Posterior vena cava (tissue), 2 donors: ENCODE results near the gene RFC2. TPM values are rescaled to one million over a fixed set of nuclear protein-coding genes. Genes with fewer than 3 reads are reported as not detected.

Source experiments
- DNase-seq: peaks from one replicate; pipeline ENCODE4 v3.0.0-alpha.2; 2020; ENCODE audit warnings: low spot score
- intact Hi-C, 2 donors: fragments of 100-400 bp; cut with DNase I; formaldehyde crosslinking; loops; one replicate each; pipeline versions ENCODE4 v1.14.1 to v1.14.2; 2022 to 2023
- long read RNA-seq, 2 donors: library from polyadenylated mRNA; unstranded; transcript quantifications; one replicate each; pipeline ENCODE4 v2.0.0, GENCODE V29; 2020 to 2021
- total RNA-seq, 2 donors: library from RNA; stranded (reverse); fragmentation: NEBNext Ultra II Directional; extraction: Animal tissue kit (Norgen Biotek cat#: 25700); gene quantifications; one replicate each; pipeline ENCODE4 v1.2.1, GENCODE V29; 2021
- donor health status: DM: yes; HTN: yes; CAD: no.
- donor health status: DM: yes; HTN: yes; CAD: no.

The RFC2 gene
- total RNA-seq = 10 to 100 TPM; 12.5 to 12.8 TPM
- long read RNA-seq, donor 1, partial matches to known transcripts = 0 of 5 reads
- long read RNA-seq, donor 1, other reads (novel, unspliced or antisense) = 1 of 5 reads
- long read RNA-seq, donor 2, transcript RFC2-201 (11 exons, 1,695 nt) = major isoform, 63 of 78 reads
- long read RNA-seq, donor 2, partial matches to known transcripts = 1 of 78 reads
- long read RNA-seq, donor 2, other reads (novel, unspliced or antisense) = 9 of 78 reads

DNA sequence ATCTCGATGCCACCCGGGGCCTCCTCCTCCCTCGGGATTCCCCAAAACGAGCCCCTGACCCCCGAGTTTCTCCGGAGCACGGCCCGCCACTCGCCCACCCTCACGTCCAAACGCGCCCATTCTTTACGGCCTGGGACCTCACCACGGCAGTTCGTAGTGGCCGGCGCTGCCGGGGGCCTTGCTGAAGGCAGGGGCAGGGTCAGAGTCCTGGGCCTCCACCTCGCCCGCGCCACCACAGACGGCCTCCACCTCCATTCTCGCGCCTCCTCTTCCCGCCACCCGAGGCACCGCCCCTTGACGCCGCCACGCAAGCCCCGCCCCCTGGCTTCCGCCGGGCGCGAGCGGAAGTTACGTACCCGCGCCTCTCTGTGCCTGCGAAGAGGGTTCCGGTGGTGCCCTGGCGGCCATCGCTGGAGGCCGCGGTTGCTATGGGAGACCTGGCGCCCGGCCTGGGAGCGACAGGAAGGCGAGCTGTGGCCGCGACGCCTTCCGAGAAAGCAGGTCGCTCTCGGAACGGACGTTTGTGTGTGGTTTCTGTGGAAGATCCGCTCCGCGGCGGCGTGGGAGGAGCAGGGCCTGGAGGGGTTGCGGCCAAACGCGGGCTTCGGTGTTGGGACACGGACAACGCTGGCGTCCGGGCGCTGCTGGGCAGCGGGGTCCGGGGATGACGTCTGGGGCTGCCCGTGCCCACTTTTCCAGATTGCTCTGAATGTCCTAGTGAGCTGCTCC, at the start of gene RFC2:
Gene RFC2, minus strand, starts transcription at position 271 of the 729 bp plus-strand sequence. Its CDS starts 16 bp downstream, at position 255.
- intact Hi-C loops = loop anchor here in 1 of 2 donors (10.0 kb wide), 1 partner anchor 49 kb away; no protein-coding TSS in a partner anchor
- peak; percentile 99 for DNase-seq

DNA sequence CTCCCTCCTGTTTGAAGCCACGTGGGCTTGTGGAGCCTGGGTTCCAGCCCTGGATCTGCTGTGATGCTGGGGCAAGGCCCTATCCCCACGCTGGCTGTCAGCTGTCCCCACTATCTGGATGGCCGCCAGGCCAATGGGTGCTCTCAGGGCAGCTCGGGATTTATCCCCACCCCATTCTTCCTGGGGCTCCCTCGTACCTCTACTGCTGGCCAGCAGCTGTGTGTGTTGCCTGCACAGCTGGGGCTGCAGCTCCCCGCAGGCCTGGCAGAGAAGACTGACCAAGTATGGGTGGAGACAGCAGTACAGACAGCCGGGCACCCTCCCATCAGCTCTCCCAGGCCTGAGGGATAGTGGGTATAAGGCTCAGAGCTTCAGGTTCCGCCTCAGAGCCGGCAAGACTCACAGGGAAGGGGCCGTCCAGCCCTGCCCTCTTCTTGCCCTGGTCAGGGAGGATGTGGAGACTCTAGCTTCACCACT, 48.6 kb upstream of the RFC2 start:
- intact Hi-C loops = loop anchor here in 1 of 2 donors (10.0 kb wide), 1 partner anchor 82 kb away; no protein-coding TSS in a partner anchor
- no peak for DNase-seq

DNA sequence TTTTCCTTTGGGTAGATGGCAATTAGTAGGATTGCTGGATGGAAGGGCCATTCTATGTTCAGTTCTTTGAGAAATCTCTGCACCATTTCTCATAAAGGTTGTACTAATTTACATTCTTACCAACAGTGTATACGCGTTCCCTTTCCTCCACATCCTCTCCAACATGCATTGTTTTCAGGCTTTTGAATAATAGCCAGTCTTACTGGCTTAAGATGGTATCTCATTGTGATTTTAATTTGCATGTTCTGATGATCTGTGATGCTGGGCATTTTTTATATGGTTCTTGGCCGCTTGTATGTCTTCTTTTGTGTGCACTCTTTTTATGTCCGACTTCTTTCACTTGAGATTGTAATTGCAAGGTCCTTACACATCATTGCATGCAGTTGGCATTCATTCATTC, 46.7 kb upstream of the RFC2 start:
- DNase-seq = no peak
- intact Hi-C loops = loop anchor here in 1 of 2 donors (10.0 kb wide), 1 partner anchor 84 kb away; no protein-coding TSS in a partner anchor

DNA sequence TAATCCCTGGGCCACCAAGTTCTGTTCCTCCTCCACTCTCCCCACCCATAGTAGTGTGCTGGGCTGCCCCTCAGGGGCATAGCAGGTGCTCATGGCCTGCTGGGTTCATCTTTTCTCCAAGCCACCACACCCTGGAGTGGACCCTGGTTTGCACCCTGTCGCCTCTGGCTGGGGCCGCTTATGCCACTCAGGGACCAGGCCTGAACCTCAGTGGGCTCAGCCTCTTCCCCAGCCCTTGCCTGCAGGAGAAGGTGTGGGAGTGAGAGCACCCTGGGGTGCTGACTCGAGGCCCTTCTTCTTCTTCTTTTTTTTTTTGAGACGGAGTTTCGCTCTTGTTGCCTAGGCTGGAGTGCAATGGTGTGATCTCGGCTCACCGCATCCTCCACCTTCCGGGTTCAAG, 45.2 kb upstream of the RFC2 start:
- DNase-seq = no peak
- intact Hi-C loops = no loop called here

DNA sequence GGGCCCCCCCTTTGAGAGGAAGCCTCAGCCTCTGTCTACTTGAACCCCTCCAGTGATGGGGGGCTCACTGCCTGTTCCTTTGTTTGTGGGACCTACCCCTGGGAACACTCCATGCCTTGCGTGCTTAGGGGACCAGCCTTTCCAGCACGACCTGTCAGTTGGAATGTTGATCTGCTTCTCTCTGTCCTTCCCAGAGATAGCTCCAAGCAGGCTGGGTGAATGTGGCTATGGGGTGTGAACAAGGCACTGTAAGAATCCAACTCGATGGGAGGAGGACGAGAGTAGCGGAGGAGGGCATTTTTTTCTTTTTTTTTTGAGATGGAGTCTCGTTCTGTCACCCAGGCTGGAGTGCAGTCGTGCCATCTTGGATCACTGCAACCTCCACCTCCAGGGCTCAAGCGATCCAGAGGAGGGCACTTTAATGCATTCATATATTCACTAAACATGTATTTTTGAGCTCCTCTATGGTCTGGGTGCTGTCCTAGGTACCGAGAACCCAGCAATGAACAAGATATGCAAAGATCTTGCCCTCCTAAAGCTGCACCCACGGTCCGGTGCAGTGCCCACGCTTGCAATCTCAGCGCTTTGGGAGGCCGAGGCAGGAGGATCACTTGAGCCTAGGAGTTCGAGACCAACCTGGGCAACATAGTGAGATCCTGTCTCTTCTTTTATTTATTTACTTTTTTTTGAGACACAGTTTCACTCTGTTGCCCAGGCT, 43.5 kb upstream of the RFC2 start:
- no peak for DNase-seq
- intact Hi-C loops = no loop called here

DNA sequence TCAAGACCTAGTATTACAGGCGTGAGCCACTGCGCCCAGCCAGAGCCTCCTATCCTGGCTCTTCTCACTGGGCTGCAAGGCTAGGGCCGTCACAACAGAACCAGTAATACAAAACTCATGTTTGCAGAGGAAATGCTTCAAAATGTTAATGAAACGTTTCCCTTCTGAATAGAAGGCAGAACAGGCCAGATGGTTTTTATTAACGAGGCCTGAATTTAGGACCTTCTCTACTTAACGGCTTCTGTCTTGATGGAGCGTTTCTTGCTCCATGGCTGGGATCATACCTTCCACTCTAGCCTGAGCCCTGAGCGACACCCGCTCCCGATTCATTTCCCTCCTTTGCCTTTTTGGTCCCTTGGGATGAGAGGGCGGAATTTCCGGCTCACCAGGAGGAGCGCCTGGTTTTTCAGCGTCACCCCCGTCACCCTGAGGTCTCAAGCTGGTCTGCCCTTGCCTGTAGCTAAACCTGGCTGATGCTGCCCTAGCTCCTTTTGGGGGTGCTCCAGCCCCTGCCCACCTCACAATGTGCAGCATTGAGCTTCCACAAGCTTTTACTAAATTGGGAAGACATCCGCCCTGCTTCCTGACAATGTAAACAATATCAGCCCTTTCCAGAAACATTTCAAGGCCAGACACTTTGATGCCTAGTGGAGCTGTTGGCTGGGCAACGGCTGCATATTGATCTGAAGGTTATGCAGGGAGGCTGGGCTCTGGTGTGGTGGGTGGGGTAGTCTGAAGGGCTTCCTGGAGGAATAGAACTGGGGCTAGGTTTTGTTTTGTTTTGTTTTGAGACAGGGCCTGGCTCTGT, 40.2 kb upstream of the RFC2 start:
- DNase-seq = no peak
- intact Hi-C loops = no loop called here

DNA sequence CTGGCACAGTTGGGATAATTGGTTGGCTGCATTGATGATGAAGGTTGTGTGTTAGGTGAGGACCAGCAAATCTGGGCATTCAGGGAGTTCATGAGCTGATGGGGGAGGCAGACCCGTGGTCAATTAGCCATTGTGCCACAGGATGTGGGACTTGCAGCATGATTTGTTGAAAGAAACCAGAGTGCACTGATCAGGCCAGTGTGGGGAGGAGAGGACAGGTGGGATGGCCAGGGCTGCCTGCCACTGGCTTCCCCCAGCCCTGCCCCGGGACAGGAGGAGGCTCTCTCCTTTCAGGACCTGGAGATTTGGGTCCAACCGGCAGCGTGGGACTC, 39.3 kb upstream of the RFC2 start:
- no peak for DNase-seq

DNA sequence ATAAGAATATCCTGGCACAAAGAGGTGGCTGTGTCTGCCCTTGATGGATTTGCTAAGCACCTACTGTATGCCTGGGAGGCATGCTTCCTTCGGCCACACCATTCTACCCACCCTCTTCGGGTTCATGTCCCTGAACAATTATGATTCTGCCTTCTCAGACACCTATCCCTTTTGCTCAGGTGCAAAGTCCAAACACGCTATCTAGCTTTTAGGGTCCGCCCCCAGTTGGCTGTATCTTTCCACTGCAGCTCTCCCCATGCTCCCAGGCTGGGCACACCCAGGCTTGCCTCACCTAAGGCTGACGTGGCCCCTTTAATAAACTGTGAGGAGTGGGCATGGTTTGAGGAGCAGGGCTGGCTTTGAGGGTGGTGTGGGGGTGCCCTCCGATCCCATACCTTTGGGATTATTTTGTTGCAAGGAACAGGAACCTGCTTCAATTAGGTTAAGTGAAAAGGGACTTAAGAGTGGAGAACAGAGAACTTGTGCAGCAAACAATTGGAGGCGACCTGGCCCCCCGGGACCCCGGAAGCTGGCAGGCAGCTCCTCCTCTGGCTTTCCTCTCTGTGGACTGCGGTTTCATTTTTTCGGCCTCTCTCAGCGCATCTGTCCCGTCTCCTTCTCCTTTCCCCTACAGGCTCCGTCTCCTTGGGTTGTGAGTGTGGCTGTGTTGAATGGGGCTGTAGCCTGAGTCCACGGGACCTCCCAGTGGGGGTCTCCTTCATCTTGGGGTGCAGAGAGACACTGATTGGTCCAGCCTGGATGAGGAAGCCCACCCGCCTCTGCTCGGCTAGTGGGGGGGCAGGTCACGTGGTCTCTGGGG, 38.8 kb upstream of the RFC2 start:
- intact Hi-C loops = no loop called here
- no peak for DNase-seq

More for the DNA sequence above, 39.3 kb upstream of the RFC2 start:
- intact Hi-C loops = no loop called here

DNA sequence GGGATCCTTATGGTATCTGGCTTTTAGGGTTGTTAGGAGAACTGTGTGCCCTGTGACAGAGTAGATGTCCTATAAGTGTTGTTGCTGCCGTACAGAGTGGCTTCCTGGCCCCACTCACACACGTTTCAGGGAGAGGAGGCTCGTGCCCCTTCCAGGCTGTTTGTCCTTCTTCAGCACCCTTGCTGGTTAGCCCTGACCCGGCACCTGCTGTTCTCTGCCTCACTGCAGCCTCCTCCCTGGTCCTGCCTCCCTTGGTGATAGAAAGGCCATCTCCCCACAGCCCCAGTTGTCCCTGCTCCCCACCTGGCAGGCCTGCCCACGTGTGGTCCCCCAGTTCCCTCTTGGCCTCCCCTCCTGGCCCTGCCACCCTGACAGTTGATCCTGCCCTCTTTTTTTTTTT, 37.3 kb upstream of the RFC2 start:
- intact Hi-C loops = no loop called here

DNA sequence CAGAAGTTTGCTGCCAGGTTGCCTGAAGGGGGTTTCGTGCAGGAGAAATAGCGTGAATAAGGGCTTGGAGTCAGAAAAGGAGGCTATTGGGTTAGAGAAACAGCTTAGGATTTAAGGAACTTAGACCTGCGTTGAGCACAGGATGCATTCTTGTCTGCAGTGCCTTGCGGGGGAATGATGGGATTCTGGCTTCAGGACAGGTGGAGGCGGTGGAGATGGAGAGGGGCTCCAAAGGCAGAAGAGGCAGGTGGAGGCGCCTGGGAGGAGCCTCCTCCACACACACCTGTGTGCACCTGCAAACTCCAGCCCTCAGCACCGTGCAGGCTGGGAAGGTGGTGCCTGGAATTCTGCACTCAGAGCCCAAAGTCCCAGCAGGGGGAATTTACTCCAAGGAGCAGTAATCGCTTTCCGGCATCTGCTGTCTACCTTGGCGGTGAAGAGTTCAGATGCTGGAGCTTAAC, 36.8 kb upstream of the RFC2 start:
- DNase-seq = no peak
- intact Hi-C loops = no loop called here

More for the DNA sequence above, 37.3 kb upstream of the RFC2 start:
- no peak for DNase-seq

DNA sequence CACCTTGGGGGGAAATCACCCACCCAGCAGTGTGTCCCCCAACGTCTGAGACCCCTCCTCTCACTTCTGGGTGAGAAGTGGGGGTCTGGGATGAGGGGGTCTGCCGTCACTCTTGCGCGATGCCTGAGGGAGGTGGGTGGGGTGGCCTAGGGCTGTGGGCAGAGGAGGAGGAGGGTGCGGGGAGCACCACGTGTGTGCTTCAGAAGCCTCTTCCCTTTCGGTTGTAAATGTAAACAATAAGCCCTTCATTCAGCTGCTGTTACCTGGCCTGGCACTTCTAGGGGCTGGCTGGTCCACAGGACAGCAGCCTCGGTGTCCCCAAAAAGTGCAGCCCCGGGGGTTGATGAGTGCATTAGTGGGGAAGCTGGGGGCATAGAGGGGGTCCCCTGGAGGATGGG, 36.4 kb upstream of the RFC2 start:
- DNase-seq = no peak
- intact Hi-C loops = no loop called here

DNA sequence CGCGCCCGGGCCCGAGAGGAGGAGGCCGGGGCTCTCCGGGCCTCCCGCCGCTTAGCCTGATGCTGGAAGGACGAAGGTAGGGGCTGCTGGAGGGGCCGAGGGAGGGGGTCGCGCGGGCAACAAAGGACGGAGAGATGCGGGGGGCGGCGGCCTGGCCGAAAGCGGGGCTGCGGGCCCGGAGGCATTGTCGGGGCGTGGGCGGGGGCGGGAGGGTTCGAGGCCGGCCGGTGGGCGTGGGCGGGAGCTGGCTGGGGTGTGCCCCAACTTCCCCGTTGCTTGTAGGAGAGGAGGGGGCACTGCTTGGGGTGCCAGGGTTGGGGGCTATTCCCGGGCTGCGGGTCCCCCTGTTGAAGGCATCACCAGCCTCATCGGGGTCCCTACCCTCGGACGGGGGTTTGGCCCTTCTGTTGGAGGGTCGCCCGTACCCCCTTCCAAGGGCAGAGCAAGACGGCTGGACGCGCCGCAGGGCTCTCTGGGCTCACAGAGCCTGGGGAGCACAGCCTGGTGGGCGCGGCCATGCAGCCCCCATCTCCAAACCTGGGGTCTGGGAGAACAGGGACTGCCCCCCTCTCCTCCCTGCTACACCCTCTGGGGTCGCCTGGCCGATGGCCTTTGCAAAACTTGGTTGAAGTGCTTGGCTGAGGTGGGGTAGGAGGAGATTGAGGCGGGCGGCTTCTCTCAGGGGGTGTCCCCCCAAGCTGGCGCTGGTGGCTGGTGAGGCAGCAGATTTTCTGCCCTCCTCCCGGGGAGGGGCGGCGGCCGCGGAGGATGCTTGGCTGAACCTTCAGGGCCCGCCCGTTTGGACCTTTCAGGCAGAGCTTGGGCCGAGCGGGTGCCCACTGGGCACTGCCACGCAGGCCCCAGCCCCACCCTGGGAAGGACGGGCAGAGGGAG, 35.7 kb upstream of the RFC2 start:
- intact Hi-C loops = no loop called here
- no peak for DNase-seq

DNA sequence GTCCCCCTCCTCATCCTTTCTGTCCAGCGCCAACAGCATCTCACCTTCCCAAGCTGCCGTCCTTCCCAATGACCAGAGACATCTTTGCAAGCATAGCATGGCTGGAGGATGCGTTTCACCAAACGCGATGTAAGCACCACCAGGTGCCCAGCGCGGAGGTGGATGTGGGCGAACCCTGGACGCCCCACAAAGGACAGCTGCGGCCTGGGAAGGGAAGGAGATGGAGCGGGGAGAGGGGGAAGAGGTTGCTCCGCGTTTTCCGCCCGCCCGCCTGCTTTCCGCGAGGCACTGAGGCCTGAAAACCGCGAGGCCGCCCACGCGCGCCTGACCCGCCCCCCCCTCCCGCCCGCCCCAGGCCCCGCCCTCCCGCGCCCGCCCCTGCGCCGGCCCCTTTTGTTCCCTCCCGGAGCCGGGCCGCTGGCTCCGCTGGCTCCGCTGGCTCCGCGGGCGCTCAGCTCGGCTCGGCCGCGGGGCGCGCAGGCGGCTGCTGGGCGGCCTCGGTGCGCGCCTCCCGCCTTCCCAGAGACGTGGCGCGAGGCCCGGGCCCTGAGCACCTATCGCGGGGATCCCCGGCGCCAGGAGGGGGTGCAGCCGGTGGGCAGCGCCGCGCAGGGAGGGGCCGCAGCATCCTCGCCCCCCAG, 34.9 kb upstream of the RFC2 start, which contains the start of gene CLIP2:
Gene CLIP2, plus strand, starts transcription at position 390 of the 641 bp plus-strand sequence. CDS start 28,140 bp downstream, outside the sequence.
- intact Hi-C loops = no loop called here
- peak; percentile 94 for DNase-seq

DNA sequence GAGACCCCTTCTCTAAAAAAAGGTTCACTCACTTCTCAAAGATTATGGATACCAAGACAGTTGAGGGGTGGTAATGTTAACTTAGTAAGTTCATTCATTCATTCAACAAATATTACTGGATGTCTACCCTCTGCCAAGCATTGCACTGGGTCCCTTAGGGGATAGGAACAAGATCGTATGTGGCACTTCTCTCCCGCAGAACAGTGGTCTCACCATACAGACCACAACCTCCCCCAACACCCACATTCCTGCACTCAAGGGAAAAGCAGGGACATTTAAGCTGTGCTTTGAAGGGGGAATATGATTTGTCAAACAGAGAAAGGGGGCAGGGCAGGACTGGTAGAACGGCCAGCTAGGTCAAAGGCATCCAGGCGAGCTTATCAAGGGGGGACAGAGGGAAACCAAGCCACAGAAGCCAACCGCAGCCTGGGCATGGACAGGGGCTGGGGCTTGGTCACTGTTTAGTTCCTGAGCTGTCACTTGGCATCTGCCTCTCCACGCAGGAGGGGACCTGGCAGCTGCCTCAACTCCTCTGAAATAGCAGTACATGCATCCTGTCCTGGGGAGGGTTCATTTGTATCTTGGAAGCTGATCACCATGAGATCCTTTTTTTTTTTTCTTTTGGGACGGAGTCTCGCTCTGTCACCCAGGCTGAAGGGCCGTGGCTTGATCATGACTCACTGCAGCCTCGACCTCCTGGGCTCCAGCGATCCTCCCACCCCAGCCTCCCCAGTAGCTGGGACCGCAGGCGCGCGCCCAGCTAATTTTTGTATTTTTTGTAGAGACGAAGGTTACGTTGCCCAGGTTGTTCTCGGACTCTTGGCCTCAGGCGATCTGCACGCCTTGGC, 34.1 kb upstream of the RFC2 start:
- no peak for DNase-seq
- intact Hi-C loops = no loop called here

DNA sequence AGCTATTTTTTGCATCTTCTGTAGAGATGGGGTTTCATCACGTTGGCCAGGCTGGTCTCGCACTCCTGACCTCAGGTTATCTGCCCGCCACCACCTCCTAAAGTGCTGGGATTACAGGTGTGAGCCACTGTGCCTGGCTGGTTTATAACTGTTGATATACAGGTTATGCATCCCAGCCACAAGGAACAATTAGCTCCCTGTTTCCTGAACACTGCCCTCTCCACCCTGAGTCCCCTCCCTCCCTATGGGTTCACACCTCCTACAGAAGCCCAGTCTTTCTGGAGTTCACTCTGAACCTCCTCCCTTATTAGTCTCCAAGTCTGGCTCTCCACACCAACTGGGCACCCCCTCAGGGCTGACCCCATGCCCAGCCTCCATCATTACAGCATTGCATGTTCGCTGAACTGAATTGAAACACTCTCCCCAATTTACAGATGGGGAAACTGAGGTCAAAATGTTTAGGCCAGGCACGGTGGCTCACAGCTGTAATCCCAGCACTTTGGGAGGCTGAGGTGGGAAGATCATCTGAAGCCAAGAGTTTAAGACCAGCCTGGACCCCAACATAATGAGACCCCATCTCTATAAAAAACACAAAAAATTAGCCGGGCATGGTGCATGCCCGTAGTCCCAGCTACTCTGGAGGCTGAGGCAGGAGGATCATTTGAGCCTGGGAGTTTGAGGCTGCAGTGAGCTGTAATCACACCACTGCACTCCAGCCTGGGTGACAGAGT, 33.3 kb upstream of the RFC2 start:
- intact Hi-C loops = no loop called here
- no peak for DNase-seq
